Activated CD8-positive, alpha-beta T cell treated with anti-CD3 and anti-CD28 coated beads, Interleukin-2, amount 10 ng/mL, durations not matched to agents 7 days and 5 days (primary cell): ENCODE data around the gene OR10A2. TPM values are rescaled to one million over a fixed set of nuclear protein-coding genes. Genes with fewer than 3 reads are reported as not detected.
"Not testable (repeated sequence)": the region's sequence is repeated elsewhere in the genome, so short reads cannot be mapped to it uniquely, and the experiment has no call there.

Source experiments
- ATAC-seq: fragments of 150-1000 bp; cut with Tn5 transposase; one replicate; pipeline ENCODE4 v1.10.0; 2021; ENCODE audit warnings: moderate library complexity
- CTCF ChIA-PET: fragments of 350-600 bp; sonication (Branson Sonifier 250); formaldehyde crosslinking; loops from one replicate; lab custom pipeline; 2021; ENCODE audit warnings: antibody characterized with exemption; lab: Charles Lee
- POLR2A ChIA-PET: fragments of 350-600 bp; sonication (Branson Sonifier 250); formaldehyde crosslinking; loops from one replicate; lab custom pipeline; 2021; ENCODE audit warnings: antibody characterized with exemption; lab: Charles Lee
- DNase-seq: peaks from one replicate; pipeline ENCODE4 v3.0.0-alpha.2; 2020
- H3K27ac Mint-ChIP-seq: one replicate; pipeline ENCODE4 v1.8.0; 2021; ENCODE audit warnings: mild to moderate bottlenecking, mixed read lengths
- H3K27me3 Mint-ChIP-seq: one replicate; pipeline ENCODE4 v1.8.0; 2021; ENCODE audit warnings: low read depth, mixed read lengths
- H3K36me3 Mint-ChIP-seq: one replicate; pipeline ENCODE4 v1.8.0; 2021; ENCODE audit warnings: low read depth, mixed read lengths
- H3K4me1 Mint-ChIP-seq: one replicate; pipeline ENCODE4 v1.8.0; 2021; ENCODE audit warnings: low read depth, mixed read lengths
- H3K4me3 Mint-ChIP-seq: one replicate; pipeline ENCODE4 v1.8.0; 2021; ENCODE audit warnings: mild to moderate bottlenecking, mixed read lengths
- H3K9me3 Mint-ChIP-seq: one replicate; pipeline ENCODE4 v1.8.0; 2022; ENCODE audit warnings: mixed read lengths; ENCODE audit not compliant: insufficient read depth
- total RNA-seq, 2 experiments: library from RNA; stranded (reverse); gene quantifications; one replicate each; pipeline ENCODE4 v1.2.3, GENCODE V29; 2021

The OR10A2 gene
- total RNA-seq, 2 experiments from 2014 or later: not detected

DNA sequence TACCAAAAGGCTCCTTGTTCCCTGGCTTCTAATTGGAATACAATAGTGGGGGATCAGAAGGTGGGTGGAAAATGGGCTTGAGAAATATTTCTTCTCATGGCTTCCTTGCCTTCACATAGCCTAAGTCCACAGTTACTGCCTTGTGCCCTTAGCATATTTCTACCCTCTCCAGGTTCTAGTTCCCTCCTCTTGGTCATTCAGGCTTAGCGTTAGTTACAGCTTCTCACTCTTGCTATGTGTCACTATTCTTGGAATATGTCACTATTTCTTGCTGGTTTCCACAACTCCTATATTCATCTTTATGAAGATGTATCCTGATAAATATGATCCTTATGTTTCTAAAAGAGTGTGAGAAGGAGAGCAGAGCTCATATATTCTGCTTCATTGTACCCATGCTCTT lies 27.0 kb downstream of the OR10A2 start:
- no peak overlapping the region for H3K27ac Mint-ChIP-seq
- H3K9me3 Mint-ChIP-seq: no peaks in the 10 kb centered on the region
- peaks cover 4% of the 10 kb centered on the region for H3K27me3 Mint-ChIP-seq
- DNase-seq (no peak), ATAC-seq (no peak)
- ChIA-PET CTCF (no interaction called here), POLR2A (no interaction called here)
- H3K4me3 Mint-ChIP-seq: no peak overlapping the region
- no peaks in the 10 kb centered on the region for H3K4me1 Mint-ChIP-seq
- no peaks in the 10 kb centered on the region for H3K36me3 Mint-ChIP-seq

DNA sequence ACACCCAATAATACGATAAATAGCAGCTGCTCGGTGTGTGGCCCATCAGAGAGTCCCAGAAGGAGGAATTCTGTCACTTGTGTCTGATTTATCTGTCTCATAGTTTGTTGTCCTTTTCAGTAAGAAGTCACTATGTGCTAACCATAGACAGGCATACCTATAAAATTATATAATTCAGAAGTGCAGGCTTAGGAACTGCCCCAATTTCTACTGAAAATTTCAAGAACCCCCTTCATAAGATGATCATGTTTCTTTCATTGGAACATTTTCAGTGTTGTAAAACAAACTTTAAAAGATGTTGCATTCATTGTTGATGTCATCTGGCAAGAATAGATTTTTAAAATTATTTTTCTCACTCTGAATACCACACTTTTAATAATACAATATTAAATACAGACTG lies 29.5 kb downstream of the OR10A2 start, which contains the start of gene OR2D2:
TSS of gene OR2D2 (minus strand) at position 101 of the 400 bp plus-strand sequence. CDS start at position 101, 0 bp downstream.
- POLR2A ChIA-PET: no interaction called here
- CTCF ChIA-PET: no interaction called here
- peaks cover 6% of the 10 kb centered on the region for H3K4me1 Mint-ChIP-seq

DNA sequence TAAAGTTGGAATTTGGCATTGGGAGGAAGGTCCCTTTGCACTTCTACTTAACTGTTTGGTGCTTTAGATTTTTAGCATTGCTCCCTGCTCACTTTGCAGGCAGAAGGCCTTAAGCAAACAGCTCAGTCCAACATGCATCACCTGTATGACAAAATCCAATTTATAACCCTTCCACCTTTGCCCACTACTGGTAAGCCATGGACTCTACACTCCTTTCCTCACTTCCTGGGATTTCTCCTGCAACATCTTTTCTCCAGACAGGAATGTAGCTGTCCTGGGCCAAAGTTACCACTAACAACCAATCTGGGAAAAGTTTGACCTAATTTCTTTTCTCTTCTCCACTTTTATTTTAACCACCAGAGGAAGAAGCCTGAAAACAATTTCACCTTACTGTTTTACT lies 31.2 kb downstream of the OR10A2 start:
- peaks cover 6% of the 10 kb centered on the region for H3K4me1 Mint-ChIP-seq
- H3K27me3 Mint-ChIP-seq: peaks cover 15% of the 10 kb centered on the region
- no peaks in the 10 kb centered on the region for H3K36me3 Mint-ChIP-seq
- CTCF ChIA-PET: no interaction called here
- no peaks in the 10 kb centered on the region for H3K9me3 Mint-ChIP-seq
- no peak for ATAC-seq
- H3K27ac Mint-ChIP-seq: no peak overlapping the region
- POLR2A ChIA-PET: no interaction called here
- DNase-seq: no peak
- H3K4me3 Mint-ChIP-seq: no peak overlapping the region

More for the DNA sequence above, 29.5 kb downstream of the OR10A2 start, which contains the start of gene OR2D2:
- peaks cover 7% of the 10 kb centered on the region for H3K27me3 Mint-ChIP-seq
- H3K36me3 Mint-ChIP-seq: no peaks in the 10 kb centered on the region
- ATAC-seq (no peak), DNase-seq (no peak)
- no peak within 1 kb of the TSS for H3K4me3 Mint-ChIP-seq
- no peaks in the 10 kb centered on the region for H3K9me3 Mint-ChIP-seq
- H3K27ac Mint-ChIP-seq: no peak within 1 kb of the TSS

DNA sequence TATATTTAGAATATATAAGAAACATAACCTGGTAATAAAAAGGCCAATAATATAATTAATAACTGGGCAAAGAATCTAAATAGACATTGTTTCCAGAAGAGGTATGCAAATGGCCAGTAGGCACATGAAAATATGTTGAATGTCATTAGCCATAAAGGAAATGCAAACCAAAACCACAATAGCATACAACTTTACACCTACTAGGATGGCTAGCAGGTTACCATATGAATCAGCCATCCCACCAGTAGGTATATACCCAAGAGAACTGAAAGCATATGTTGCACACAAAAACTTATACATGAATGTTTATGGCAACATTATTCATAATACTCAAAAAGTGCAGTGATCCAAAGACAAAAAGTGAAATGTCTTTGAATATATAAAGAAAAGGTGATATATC lies 32.2 kb downstream of the OR10A2 start:
- DNase-seq (no peak), ATAC-seq (peak; percentile 53)
- CTCF ChIA-PET: no interaction called here
- peaks cover 15% of the 10 kb centered on the region for H3K27me3 Mint-ChIP-seq
- H3K4me3 Mint-ChIP-seq: no peak overlapping the region
- H3K36me3 Mint-ChIP-seq: no peaks in the 10 kb centered on the region
- no peak overlapping the region for H3K27ac Mint-ChIP-seq
- POLR2A ChIA-PET: no interaction called here
- H3K9me3 Mint-ChIP-seq: no peaks in the 10 kb centered on the region
- peaks cover 6% of the 10 kb centered on the region for H3K4me1 Mint-ChIP-seq

DNA sequence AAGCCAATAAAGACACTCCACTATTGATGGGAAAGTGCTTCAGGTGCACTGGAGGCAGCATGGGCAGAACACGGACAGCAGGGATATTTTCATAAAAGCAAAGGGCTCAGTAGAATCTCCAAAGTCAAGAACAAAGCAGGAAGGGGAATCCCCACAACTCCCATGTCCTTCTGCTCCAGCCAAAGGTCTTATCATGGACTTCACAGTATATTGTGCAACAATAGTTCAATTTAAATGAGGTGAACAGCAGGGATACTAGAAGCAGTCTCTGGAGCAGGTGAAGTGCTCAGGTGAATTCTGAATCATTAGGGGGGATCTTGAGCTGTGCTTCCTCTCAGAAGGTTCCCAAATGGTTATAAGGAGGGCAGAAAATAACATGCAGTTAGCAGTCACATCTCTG lies 36.1 kb downstream of the OR10A2 start:
- no peak for ATAC-seq
- H3K27me3 Mint-ChIP-seq: peaks cover 14% of the 10 kb centered on the region
- CTCF ChIA-PET: no interaction called here
- H3K27ac Mint-ChIP-seq: no peak overlapping the region
- peaks cover 6% of the 10 kb centered on the region for H3K4me1 Mint-ChIP-seq
- H3K9me3 Mint-ChIP-seq: no peaks in the 10 kb centered on the region
- H3K4me3 Mint-ChIP-seq: no peak overlapping the region
- POLR2A ChIA-PET: no interaction called here
- no peaks in the 10 kb centered on the region for H3K36me3 Mint-ChIP-seq
- DNase-seq: no peak

DNA sequence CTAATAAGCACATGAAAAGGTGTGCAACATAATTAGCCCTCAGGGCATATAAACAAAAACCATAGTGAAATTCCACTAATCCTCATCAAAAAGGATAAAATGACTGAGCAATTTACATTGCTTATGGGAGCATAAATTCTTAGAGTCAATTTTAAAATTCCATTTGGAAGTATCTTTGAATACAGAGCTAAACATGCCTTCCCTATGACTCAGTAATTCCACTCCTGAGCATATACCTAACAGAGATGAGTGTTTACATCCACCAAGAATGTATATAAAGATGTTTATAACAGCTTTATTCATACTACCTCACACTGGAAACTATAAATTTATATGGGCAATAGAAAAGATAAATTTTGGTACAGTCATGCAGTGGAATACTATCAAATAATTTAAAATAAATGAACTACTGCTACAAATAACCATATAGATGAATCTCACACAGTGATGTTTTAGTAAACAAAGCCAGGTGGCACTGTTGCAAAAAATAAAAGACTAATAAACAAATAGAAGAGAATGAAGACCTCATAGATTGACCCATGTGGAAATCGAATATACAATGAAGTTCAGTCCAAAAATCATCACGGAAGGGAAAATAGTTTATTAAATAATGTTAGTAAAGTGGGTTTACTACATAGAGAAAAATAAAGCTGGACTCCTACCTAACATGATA lies 37.6 kb downstream of the OR10A2 start:
- CTCF ChIA-PET: interaction anchor here (1.4 kb wide), 1 partner anchor 88 kb away, joined by 8 read pairs; no protein-coding TSS in a partner anchor
- no peak overlapping the region for H3K4me3 Mint-ChIP-seq
- no peaks in the 10 kb centered on the region for H3K36me3 Mint-ChIP-seq
- no peak overlapping the region for H3K27ac Mint-ChIP-seq
- peaks cover 14% of the 10 kb centered on the region for H3K27me3 Mint-ChIP-seq
- H3K4me1 Mint-ChIP-seq: peaks cover under 1% of the 10 kb centered on the region
- ATAC-seq: no peak
- POLR2A ChIA-PET: no interaction called here
- H3K9me3 Mint-ChIP-seq: no peaks in the 10 kb centered on the region
- DNase-seq: no peak

DNA sequence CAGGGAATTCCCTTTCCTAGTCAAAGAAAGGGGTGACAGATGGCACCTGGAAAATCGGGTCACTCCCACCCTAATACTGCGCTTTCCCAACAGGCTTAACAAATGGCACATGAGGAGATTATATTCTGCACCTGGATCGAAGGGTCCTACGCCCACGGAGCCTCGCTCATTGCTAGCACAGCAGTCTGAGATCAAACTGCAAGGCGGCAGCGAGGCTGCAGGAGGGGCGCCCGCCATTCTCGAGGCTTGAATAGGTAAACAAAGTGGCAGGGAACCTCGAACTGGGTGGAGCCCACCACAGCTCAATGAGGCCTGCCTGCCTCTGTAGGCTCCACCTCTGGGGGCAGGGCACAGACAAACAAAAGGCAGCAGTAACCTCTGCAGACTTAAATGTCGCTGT lies 41.9 kb downstream of the OR10A2 start:
- H3K27ac Mint-ChIP-seq, H3K36me3 Mint-ChIP-seq, POLR2A ChIA-PET, H3K27me3 Mint-ChIP-seq, H3K9me3 Mint-ChIP-seq, H3K4me1 Mint-ChIP-seq, ATAC-seq, H3K4me3 Mint-ChIP-seq, DNase-seq, CTCF ChIA-PET: not testable (repeated sequence)

DNA sequence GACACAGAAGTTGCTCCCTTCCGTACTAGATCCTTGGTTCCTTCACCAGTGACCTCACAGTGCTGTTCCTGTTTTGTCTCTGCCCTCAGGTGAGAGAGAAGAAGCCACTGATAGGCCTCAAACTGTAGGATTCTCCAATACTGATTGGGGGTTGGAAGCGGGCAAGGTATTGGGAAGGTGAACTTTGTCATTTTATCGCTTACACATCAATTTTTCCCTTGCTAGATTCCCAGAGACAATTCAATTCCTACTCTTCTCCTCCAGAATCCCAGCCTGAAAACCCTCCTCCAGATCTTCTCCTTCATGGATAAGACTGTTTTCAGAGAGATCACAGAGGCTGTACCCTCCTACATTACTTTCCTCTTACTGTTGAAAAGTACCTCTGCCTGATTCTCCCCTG lies 48.5 kb downstream of the OR10A2 start:
- Mint-ChIP-seq H3K4me3 (no peak overlapping the region), H3K27ac (no peak overlapping the region), H3K4me1 (no peaks in the 10 kb centered on the region), H3K27me3 (no peaks in the 10 kb centered on the region), H3K9me3 (no peaks in the 10 kb centered on the region), H3K36me3 (no peaks in the 10 kb centered on the region)
- ChIA-PET POLR2A (no interaction called here), CTCF (no interaction called here)
- no peak for ATAC-seq
- no peak for DNase-seq

DNA sequence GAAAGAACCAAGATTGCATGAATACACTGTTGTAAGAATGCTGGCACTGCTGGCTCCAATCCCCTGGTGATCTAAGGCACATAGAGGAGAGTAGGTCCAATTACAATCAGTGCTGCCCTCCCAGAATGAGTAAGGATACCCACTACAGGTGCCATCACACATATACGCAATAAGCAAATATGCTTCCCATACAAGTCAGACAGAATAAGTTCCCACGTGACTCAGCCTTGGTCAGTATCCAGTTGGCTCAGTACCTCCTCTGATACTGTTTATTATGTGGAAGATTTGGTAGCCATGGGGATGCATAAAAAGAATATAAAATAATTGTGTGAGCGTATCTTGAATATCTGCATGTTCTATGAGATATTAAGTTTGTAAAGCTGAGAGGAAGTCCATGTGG lies 49.1 kb downstream of the OR10A2 start:
- no peak for DNase-seq
- H3K36me3 Mint-ChIP-seq: no peaks in the 10 kb centered on the region
- H3K27me3 Mint-ChIP-seq: no peaks in the 10 kb centered on the region
- ChIA-PET CTCF (no interaction called here), POLR2A (no interaction called here)
- H3K27ac Mint-ChIP-seq: no peak overlapping the region
- no peaks in the 10 kb centered on the region for H3K9me3 Mint-ChIP-seq
- ATAC-seq: no peak
- no peak overlapping the region for H3K4me3 Mint-ChIP-seq
- no peaks in the 10 kb centered on the region for H3K4me1 Mint-ChIP-seq

DNA sequence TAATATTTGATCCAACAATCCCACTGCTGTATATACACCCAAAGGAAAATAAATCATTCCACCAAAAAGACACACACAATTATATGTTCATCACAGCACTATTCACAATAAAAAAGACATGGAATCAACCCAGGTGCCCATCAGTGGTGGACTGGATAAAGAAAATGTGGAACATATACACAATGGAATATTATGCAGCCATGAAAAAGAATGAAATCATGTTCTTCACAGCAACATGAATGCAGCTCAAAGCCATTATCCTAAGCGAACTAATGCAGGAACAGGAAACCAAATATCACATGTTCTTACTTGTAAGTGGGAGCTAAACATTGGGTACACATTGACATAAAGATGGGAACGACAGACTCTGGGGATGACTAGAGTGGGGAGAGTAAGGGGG lies 56.8 kb downstream of the OR10A2 start:
- ChIA-PET POLR2A (no interaction called here), CTCF (no interaction called here)
- Mint-ChIP-seq H3K4me3 (no peak overlapping the region), H3K4me1 (no peaks in the 10 kb centered on the region), H3K27ac (no peak overlapping the region), H3K36me3 (no peaks in the 10 kb centered on the region), H3K9me3 (no peaks in the 10 kb centered on the region), H3K27me3 (peaks cover 7% of the 10 kb centered on the region)
- no peak for ATAC-seq
- no peak for DNase-seq

DNA sequence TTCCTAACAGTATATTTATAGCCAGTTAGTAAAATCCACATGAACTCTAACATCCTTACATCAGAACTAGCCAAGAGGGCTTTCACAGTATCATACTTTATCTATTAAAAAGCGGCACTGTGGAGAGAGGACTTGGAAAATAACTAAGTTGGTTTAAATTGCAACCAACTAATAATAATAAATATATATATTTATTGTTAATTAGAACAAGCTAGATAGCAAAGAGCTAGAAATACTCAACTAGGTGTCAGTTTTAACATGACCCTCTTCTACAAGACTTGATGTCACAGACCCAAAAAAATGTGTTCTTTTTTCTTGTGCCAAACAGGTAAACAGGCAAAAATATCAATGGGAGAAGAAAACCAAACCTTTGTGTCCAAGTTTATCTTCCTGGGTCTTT lies 57.8 kb downstream of the OR10A2 start, which contains the start of gene OR2D3:
TSS of gene OR2D3 (plus strand) at position 301 of the 400 bp plus-strand sequence. CDS start at position 301, 0 bp downstream.
- Mint-ChIP-seq H3K27ac (no peak within 1 kb of the TSS), H3K4me3 (no peak within 1 kb of the TSS), H3K36me3 (no peaks in the 10 kb centered on the region), H3K4me1 (peaks cover 2% of the 10 kb centered on the region), H3K27me3 (peaks cover 12% of the 10 kb centered on the region), H3K9me3 (no peaks in the 10 kb centered on the region)
- ATAC-seq: no peak
- POLR2A ChIA-PET: no interaction called here
- no peak for DNase-seq
- CTCF ChIA-PET: interaction anchor here (0.7 kb wide), 1 partner anchor 32 kb away, joined by 3 read pairs; no protein-coding TSS in a partner anchor
